GM19099 (cell line): ENCODE data around the gene STK24.

ENCODE experiments used
- POLR2A ChIP-seq: IDR thresholded peaks from 3 replicates; pipeline ENCODE4 v1.6.1; 2011; ENCODE audit warnings: low read depth; ENCODE audit not compliant: insufficient read length; ENCODE audit errors: extremely low read depth

STK24 gene

DNA sequence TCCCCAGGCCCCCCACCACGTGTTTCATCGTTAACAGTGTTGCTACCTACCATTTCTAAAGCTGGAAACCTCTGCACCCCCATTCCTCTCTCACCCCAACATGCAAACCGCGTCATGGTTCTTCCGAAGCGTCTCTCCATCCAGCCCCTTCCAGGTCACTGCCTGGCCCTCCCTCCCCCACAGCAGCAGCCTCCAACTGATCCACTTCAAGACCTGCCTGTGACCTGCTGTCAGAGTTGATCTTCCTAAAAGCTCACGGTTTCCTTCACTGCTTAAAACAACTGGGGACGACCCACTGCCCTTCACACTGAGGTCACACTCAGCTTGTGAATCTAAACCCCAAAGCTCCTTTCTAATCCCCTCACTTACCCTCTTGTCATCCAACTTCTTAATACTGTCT lies 47.7 kb downstream of the STK24 start:
- no peak for TF ChIP-seq POLR2A

DNA sequence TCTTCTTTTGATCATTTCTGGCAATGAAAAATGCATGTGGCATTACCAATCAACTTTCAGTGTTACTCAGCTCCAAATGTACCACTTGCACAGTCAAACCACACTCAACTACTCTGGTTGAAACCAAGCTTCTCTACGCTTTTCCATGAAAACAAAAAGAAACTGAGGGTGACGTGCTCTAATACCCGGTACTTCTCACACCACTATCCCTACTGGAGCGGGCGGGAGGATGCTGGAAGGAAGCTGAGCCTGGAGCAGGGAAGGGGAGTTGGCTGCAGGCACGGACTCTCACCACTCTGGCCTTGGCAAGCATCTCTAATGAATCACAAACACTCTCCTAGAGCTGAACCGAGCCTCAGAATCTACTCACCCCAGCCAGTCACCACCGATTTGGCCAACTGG lies 48.2 kb downstream of the STK24 start:
- no peak for TF ChIP-seq POLR2A

DNA sequence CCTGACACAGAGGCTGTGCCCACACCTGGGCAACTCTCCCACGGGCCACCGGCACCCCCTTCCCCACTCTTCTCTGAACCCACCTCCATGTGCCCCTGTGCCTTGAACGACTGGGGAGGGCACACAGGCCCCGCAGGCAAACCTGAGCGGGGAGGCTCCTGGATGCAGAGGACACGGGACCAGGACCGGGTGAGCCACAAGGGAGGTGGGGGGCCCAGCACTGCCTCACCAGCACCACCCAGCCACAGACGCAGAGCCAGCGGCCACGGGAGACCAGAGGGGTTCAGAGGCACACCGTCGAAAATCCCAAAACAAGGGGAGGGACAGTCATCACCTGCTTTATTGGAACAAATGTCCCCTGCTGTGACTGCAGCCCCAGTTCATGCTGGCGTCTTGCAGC lies 49.4 kb downstream of the STK24 start:
- TF ChIP-seq POLR2A, result no peak

DNA sequence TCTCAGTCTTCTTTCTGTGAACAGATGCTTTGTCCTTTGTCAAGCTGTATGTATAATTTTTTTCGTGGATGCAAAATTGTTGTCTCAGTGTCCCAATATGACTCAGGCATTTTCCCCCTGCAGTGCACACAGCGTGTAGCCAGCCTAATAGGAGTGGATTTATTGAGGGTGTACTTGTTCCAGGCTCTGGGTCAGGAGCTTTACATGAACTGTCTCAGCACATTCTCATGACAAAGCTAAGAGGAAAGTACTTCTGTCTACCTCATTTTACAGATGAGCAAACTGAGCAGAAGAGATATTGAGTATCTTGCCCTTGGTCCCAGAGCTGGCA lies 50.8 kb downstream of the STK24 start:
- no peak for TF ChIP-seq POLR2A

DNA sequence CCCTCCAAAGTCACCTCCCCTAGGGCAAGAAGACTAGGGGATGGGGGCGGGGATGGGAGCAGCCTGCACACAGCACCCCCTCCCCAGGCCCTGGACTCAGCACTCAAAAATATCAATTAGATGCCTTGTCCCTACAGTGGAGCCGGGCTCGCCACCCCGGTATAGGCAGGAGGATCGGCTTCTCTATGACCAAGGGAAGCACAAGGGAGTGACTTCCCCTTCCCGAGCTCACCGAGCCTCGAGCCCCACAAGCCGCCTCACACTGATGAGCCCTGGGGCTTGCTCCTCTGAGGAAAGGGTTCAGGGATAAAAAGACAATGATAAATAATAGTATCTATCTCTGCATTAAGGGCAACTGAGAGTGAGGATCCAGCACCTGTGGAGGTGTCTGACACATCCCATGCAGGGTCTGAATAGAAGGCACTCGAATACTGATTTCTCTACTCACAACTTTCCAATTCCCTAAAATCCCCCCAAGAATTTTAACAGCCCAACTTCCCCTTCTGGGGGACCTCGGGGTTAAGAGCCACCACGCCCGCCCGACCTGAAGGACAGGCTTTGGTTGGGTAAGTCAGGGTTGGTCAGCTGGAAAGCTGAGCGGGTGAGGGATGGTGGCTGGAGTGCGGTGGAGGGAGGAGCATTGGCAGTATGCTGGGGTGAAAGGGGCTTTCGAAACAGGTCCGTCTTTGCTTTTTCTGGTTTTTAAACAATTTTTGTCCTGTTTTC lies 51.3 kb downstream of the STK24 start:
- no peak for TF ChIP-seq POLR2A

DNA sequence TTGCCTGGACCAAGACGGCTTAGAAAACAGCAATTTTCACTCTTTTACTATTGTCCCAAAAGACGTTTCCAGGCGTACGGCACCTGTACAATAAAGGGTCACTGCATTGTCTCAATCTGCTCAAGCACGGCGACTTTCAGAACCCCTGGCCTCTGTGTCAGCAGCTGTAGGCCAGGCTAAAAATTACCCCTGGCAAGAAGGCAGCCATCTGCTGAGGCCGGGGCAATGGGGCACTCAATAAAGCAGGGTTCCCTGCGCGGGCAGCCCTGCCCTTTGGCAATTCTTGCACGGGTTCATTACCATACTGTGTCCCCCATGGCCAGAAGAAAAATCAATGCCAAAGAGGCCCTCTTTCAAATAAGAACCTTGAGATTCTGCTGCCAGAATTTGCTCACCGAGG lies 52.1 kb downstream of the STK24 start:
- TF ChIP-seq POLR2A, result no peak

DNA sequence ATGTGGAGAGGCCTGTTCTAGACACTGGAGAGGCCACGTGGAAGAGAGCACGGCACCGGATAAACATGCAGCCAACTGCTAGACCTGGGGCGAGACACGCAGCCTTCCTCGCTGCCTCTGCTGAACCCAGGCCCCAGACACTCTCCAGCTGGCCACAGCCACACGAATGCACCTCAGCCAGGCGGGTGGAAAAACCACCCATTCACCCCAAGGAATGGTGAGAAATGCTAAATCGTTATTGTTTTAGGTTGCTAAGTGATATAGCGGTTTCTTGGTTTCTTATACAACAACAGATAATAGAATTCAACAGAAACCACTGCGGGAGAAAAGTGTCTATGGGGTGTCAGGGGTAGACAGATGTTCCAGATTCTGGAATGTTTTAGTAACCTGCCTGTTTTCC lies 52.5 kb downstream of the STK24 start:
- TF ChIP-seq POLR2A, result no peak

DNA sequence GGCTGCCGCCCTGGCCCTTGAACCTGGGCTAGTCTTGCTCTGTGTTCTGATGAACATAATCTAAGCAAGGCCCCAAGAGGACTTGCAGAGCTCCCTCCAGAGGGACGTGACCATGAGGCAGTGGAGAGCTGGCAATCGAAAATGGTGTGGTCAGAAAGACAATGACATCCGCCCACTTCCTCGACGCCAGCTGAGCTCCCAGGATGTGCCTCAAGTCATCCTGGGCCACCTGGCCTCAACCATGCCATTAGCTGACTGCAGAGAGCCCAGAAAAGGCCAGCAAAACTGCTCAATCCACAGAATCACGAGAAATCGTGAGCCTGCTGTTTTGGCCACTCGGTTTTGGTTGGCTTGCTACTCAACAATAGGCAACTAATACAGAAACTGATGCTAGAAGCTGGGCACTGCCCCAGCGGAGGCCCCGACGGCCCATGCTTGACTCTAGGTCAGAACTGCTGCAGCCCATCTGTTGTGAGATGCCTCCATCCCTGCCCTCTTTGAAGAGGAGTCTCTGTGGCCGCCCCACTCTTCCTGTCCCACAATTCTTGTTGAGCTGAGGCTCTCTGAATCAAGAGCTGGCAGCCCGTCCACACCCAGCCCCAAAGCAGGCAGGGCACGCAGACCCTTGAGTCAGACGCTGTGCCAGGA lies 53.3 kb downstream of the STK24 start:
- TF ChIP-seq POLR2A, result no peak

DNA sequence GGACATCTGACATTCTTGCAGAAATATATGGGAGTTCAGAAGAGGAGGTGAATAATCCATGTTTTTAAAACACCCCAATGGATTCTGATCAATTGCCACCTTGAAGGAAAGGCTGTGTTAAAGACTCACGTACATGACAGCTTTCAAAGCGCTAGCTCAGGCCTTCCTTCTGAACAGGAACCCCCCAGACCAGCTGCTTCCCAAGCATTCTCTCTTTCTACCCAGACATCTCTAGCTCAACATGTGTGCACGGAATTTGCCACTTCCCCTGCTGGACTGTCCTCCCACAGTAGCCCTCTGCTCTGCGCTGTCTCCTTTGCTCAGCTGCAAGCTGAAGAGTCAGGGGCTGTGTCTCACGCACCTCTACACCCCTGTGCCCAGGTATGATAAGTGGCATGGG lies 54.5 kb downstream of the STK24 start:
- no peak for TF ChIP-seq POLR2A

DNA sequence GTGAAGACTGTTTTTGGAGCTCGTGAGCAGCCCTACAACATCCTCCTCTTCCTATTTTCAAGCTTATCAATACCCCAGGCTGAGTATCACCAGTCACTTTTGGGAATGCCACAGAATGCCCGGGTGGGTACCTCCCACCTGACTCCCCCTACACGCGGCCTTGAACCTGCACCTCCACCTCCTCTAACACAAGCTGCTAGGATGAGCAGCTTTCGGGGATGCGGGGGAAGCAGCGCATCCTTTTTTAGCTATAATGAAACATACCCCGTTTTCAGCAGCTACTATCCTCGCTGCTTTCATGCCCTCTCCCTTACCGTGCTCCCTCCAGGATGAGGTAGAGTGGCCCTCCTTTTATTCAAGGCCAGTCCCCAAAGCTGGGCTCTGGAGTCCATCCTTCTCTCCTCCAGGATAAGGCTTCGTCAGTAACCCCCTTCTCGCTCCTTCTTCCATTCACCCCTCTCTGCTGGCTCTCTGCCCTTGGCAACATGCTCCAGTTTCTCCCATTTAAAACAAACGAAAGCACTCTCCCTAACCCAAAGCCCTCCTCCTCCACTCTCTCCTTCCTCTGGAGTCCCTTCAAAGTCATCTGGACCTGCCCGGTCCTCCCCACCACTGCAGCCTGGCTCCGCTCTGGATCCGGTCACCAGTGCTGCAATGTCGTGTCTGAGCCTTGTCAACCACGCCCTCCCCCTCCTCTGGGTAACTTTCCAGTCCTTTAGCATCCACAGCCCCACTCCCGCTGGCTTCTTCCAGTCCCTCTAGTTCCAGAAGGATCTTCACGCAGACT lies 55.3 kb downstream of the STK24 start:
- no peak for TF ChIP-seq POLR2A

DNA sequence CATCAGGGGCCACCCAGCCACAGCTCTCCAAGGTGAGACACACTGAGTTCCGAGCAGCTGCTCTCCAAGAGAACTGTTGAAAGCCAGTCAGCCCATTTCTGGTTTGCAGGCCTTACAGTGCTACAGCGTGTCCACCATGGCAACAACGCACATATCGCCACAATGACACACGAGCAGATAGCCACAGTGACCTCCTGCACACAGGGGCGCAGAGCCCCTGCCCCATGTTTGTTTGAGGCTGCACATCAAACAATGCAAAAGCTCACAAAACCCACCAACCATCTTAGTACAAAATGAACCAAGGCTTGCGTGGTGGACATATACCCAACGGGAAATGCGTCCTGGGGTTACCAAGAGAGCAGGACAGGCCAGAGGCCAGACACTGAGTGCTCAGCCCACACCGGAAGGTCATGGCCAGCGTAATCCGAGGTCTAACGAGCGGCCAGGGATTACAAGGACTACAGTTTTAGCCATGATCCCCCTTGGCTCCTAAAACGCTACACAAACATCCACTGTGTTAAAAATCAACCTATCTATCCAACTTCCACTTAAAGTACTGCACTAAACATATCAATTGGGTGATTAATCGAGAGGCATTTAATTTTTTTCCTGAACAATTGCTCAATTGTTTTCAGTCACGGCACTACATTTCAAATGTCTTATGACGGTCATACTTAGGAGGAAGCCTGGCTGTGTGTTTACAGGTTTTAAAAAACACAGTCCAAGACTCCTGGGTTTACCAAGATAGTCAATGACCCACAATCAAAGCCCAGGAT lies 56.0 kb downstream of the STK24 start:
- TF ChIP-seq POLR2A, result no peak

DNA sequence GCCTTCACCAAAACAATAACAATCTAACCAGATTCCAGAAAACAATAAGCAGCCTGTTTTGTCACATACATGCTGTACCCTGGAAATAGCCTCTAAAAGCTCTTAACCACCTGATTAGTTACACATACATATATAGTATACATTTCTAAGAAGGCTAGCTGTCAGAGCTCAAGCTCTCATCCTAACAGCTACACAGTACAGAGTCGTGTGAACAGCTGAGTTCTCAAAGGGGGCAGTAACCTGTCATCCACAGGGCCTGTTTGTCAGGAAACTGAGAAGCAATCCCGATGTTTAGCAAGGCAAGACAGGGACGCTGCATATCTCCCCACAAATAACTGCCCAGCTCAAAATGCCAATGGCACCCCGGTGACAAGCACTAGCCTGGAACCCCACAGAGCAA lies 56.9 kb downstream of the STK24 start:
- no peak for TF ChIP-seq POLR2A

DNA sequence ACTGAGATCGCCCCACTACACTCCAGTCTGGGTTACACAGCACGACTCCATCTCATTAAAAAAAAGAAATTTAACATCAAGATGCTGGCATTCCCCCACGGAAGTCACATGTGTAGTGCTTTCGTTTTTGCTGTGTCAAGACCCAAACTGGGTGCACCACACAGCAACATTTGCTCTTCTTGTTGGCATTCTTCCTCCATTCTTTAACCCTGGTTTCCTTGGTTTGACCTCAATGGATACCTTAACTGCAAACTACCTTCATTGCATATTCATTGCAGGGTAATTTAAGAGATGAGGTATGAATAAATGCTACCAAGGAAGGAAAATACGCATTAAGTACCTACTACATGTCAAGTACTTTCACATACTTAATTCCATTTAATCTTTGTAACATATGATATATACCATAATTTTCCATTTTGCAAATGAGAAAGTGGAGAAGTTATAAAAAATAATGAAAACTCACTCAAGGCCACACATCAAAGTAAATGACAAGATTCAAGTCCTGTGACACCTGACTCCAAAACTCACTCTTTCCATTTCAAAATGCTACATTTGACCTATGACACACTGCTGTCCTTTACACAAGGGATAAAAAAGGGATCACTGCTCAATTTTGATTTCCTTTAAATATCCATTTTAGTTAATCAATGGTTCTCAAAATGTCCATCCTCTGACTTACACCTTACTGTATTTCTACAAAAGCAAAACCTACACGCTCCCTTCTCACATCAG lies 59.2 kb downstream of the STK24 start:
- no peak for TF ChIP-seq POLR2A

DNA sequence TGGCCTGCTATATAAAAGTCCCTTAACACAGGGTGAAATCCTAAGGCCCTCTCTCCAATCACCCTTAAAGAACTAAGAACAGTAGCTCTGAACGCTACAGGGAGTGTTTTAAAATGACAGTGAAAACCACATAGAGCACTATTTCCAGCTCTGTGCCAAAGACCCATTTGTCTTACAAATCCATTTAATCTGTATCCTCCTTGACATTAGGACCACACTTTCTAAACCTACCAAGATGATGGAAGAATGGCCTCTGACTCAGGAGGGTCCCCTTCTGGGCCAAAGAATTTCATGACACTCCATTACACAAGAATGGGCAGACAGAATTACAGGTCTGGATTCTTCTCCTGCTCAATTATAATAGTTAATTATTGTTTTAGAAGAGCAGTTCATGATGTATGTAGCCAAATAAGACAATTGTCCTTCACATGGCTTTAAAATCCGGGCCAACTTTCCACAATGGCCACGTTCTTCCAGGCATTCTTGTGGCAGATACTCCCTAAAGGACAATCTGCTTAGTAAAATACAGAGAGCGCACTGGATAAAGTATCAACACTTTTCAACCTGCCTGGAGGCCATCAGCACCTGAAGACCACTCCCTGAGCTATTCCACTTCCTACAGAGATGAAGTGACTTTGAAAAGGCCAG lies 61.0 kb downstream of the STK24 start:
- no peak for TF ChIP-seq POLR2A
